HG03354 (cell line): ENCODE measurements around the gene CCDC70.
"Not testable (repeated sequence)": the region's sequence is repeated elsewhere in the genome, so short reads cannot be mapped to it uniquely, and the experiment has no call there.

ENCODE experiments used
- ATAC-seq: cut with Tn5 transposase; IDR thresholded peaks from one replicate; pipeline ENCODE4 v1.9.1; 2021; ENCODE audit warnings: mild to moderate bottlenecking; ENCODE audit not compliant: unreplicated experiment, poor library complexity, severe bottlenecking

CCDC70 gene

DNA sequence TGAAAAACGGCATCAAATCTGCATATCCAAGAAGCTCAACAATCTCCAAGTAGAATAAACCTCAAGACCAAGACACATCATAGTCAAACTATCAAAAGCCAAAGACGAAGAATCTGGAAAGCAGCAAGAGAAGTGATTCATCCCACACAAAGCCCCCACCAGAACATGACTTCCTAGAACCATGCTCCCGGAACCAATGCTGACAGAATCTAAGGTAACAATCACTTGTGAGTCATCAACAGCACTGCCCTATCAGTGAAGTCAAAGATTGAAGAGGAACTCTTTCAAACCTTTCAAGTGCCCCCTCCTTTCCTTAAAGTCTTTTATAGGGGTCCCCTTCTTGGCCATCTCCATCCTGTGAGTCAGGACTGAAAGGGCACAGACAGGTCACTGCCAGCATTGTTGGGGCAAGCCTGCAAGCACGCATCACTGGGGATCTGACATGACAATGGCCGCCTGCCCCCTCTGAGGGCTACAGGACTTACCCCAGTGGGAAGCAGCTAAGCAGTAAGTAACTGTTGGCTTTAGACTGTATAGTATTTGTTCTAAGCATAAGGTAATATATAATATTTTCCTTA lies at the start of gene CCDC70:
TSS of gene CCDC70 (plus strand) at position 247 of the 578 bp plus-strand sequence. CDS start 3,443 bp downstream, outside the sequence.
- ATAC-seq, result no peak

DNA sequence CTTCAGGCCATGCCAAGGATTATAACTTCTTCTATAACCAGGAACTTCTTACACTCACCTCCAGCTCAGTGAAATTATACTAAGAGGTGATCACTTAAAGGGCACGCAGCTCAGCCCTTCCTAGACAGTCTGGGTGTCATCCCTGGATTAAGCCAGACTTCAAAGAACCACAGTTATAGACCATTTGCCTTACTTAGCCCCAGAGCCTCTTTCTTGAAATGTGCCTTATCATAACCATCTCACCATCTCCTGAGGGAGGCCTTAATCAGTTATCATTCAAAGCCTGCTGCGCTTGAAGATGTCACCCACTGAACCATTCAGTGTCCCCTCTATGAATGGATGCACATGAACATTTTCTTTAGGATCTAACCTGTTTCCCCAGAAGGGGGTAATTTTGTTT lies 47.7 kb upstream of the CCDC70 start:
- no peak for ATAC-seq

DNA sequence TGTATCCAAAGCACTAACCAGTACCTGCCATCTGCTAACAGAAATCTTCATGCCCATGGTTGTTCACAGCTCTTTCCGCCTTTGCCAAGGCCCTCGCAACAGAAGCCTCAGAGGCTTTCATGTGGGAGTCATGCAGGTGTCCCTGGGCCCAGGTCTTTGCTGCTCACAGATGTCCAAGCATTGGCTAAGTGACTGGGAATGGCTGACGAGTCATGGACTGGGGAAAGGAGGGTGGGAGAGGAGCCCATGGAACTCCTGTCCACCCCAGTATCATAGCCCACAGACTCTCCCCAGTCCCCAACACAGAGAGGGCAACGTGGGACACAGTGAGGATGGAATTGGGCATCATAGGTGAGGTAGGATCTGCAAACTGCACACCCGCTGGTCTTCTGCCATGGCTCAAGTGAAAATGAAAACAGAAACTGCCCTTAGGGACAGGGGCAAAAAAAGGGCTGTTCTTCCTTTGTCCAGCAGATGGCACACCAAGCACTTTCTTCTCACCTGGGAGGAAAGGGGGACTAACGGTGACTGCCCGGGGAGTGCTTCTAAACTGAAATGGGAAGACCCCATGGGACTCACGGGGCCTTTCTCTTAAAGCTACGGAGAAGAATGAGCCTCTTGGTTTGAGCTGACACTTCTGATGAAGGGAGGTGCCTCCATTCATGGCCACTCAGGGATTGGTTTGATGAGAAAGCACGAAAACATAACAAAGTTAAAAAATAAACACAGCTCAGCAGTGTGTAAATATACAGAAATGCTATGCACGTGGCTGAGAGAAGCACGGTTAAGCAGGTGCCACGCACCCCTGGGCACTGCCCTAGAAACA lies 46.7 kb upstream of the CCDC70 start:
- peak; percentile 76 for ATAC-seq

DNA sequence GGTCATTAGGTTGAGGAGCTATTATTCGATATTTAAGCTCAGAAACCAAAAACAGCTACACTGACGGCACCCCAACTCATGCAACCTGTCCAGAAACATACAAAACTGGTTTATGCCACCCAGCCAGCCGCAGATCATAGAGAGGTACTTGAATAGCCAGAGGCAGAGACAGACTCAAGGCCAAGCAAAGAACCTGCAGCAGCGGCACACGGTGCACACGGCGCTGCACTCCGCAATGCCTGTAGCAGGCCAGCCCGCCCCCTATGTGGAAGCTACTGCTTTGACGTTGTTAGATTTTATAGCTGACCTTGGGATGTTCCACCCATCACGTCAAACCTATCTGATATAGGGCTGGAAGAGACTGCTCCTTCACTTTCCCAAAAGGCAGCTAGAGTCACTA lies 45.9 kb upstream of the CCDC70 start:
- no peak for ATAC-seq

DNA sequence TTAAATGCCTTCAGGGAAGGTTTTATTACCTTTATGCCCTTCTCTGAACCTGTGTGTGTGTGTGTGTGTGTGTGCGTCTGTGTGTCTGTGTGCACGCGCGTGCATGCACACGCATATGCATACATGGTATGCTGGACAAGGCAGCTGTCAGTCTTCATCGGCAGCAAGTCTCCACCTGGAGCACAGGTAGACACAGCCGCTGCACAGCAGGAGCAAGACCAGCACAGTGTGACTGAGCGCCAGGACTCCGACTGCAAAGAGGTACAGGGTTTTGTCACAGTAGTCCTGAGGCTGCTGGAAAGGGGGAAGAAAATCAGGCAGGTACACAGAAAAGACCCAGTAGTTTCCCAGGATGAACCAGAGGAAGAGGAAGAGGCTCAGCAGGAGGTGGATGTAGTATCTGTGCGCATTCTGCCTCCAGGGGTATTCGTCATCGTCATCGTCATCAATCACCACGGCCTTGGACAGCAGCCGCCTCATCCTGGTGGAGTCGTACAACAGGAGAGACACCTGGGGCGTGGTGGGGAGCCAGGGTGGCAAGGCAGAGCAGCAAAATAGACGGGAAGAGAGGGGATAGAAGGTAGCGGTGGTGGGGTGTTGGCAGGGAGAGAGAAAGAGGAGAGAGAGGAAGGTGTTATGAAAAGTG lies 45.0 kb upstream of the CCDC70 start:
- ATAC-seq, result no peak

DNA sequence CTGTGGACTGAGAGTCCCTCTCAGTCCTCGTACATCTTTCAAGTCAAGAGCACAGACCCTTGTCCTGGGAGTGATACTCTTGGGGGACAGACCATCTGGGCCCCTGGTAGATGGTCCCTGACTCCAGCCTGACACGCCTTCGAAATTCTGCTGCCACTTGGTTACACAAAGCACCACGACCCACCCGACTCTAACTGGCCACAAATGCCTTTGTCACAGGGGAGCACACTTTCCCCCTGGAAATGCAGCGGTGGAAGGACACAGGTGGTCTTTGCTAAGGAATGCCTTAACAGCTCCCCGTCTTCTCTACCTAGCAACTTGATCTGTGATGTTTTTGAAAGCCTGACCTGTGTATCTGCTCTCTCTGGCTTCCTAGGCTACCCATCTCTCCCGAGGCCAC lies 44.1 kb upstream of the CCDC70 start:
- no peak for ATAC-seq

DNA sequence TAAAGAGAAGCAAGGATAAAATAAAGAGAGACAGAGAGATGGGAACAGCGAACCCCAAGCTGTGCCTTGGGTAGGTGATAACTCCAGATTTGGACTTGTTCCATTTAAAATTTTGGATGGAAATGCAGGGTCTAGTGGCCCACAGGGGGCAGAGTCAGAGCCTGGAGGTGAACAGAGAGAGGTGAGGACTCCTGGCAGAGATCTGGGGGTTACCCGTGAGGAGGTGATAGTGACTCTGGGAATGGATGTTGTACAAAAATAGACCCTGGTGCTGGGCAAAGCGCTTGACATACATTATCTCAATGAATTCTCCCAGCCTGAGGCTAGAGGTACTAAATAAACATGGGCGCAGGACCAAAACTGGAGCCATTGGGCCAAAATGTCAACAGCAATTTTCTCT lies 43.5 kb upstream of the CCDC70 start:
- no peak for ATAC-seq

DNA sequence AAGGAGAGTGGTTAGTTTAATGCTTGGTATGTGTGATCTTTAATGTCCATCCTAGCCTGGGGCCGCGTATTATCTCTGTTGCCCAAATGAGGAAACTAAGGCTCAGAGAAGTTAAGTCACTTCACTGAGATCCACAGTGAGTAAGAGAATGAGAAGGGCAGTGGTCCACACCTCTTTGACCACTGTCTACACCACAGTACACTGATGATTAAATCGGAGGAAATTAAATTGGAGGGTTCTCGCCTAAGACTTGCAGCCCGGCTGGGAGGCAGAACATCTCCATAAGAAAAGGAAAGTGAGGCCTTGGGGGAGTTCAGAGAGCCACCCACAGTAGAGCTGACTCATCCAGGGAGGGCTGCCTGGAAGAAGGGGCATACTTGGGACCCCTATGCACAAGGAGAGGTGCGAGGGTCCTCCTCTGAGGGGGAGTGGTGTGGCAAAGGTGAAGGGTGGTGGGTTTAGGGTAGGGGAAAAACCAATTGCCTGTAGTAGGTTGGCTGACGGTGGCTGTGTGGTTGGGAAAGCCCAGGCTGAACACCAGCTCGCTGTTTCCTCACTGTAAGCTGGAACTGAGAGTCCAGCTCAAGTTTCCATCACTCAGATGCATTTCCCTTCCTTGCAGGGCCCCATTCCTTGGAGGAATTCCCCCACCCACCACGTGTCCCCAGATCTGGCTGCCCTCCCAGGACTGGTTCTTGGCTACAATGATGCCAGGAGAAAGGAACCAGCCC lies 42.8 kb upstream of the CCDC70 start:
- ATAC-seq, result no peak

DNA sequence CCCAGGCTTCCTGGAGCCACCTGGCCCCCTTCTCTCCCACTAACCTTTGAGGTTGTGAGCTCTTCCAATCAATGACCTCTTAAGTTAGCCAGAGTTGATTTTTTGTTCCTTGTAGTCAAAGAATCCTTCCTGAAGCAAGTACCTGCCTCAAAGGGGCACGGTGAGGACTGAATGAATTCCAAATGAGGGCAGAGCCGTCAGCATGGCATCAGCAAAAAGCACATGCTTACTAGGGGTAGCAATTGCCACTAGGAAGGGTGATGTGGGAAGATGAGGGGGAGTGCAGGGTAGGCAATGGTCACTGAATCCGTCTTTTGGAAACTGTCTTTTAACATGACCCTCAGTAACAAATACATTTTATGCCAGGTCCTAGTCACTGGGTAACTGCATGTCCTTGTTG lies 42.2 kb upstream of the CCDC70 start:
- no peak for ATAC-seq

DNA sequence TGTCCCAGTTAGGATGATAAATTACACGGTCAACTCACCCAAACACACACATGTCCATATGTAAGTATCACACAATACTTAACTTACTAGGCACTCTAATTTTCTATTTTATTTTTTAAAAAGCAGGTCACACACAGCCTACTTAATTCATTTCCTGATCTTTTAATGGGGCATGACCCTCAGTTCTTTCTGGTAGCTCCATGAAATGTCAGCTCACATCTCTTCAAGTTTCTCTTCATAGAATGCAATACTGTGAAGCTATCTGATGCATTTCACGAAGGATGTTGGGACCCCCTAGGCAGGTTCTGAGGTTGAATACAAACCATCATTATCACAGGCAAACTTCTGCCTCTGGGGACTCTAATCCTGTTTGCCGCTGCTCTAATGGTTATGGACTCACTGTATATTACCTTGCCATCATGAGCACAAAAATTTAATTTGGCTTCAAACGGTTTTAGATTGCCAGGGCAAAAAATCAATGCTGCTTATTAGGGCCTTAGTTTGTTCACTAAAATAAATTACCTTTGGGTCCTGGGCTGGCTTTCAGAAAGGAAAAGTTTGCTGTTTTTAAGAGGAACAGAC lies 41.7 kb upstream of the CCDC70 start:
- ATAC-seq, result no peak

DNA sequence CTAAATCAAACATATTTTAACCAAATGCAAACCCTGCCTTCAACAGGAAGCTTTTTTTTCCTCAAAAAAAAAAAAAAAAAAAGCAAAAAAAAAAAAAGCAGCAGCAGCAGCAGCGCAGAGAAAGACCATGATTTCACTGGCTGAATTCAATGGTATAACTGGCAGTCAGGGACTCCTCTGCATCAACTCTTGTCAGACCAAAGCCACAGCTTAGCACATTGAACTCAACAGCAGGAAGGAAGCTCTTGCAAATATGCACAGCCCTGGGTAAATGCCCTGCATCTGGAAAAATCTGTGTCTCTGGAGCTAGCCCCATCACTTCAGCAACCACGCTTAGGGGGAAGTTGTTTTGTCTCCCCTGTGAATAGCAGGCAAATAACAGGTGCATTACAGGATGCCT lies 40.2 kb upstream of the CCDC70 start:
- no peak for ATAC-seq

DNA sequence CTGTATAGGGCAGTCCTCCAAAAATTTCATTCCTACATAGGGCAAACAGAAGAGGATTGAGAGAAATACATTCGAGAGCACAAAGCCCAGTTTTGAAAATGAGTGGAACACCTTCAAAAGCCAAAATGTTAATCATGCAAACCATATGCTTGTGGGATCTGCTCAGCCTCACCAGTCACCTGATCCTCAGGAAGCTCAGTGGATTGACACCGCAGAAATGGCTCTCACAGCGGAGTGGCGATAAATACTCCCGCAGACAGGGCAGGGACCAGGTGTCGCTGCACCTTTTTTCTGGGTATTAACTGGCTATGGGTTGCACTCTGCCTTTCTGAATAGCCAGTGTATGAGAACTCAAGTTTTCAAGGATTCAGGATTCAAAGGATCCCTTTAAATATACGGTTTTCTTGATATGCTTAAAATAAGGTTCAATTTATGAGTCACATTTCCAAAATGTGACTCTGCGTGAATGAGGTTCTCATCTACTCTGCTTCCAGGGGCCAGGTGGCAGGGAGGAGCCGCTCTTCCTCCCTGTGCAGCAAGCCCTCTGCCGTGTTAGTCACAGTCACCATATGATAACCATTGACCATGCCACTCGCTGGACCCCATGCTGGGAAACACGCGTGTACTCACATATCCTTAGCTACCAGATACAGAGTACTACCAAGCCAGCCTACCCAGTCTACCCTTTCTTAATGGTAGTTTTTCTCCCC lies 39.5 kb upstream of the CCDC70 start:
- no peak for ATAC-seq

DNA sequence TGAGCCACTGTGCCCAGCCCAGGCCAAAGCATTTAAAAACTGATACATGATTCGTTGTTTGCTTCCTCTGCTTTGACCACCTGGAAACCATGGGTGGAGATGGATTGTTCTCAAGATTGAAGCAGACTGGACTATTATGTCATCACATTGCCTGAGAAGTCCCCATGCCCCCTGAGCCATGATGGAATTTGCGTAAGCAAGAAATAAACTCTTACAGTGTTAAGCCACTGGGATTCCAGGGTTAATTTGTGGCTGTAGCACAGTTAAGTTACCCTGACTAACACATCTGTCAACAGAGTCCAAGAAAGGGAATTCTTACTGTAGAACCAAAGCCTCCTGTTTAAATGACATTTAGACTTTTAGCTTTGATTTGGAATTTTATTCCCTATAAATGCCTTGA lies 38.4 kb upstream of the CCDC70 start:
- no peak for ATAC-seq

DNA sequence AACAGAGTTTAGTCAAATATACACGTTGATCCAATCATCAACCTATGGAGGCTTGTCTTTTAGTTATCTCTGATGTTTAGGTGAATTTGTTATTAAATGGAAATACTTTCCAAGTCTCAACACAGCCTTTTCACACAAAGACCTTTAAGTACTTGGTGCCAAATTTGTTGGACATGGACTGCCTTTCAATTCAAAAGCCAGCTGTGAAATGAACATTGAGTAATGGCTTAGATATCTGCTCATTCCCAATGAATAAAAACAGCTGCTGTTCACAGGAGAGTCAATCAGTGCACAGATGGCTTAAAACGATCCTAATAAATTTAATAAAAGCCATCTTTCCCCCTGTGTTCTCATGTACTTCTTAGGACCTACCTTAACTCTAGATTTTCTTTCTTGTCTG lies 37.9 kb upstream of the CCDC70 start:
- no peak for ATAC-seq

DNA sequence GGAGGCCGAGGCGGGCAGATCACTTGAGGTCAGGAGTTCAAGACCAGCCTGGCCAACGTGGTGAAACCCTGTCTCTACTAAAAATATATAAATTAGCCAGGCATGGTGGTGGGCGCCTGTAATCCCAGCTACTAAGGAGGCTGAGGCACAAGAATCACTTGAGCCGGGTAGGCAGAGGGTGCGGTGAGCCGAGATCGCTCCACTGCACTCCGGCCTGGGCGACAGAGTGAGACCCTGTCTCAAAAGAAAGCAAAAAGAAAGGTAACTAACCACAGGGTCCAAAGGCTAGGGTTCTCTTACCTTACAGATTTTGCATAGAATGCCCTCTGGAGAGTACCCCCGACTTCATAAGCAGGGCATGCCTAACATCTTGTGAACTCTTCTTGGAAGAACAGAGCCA lies 37.1 kb upstream of the CCDC70 start:
- ATAC-seq, result not testable (repeated sequence)

DNA sequence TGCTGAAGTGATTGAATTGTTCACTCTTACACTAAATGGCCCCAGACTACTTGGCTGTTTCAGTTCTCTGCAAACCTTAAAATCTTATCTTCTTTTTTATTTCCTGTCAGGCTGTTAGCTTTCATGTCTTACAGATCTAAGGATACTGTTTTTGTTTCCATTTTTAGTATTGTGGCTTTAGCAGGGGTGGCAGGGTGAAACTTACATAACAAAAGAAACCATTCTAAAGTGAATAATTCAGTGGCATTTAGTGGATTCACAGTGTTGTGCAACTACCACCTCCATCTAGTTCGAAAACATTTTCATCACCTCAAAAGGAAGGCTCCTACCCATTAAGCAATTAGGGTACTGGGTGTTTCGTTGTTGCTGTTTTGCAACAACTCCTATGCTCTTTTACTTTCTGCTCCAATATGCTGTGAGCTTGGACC lies 36.6 kb upstream of the CCDC70 start:
- ATAC-seq, result no peak

DNA sequence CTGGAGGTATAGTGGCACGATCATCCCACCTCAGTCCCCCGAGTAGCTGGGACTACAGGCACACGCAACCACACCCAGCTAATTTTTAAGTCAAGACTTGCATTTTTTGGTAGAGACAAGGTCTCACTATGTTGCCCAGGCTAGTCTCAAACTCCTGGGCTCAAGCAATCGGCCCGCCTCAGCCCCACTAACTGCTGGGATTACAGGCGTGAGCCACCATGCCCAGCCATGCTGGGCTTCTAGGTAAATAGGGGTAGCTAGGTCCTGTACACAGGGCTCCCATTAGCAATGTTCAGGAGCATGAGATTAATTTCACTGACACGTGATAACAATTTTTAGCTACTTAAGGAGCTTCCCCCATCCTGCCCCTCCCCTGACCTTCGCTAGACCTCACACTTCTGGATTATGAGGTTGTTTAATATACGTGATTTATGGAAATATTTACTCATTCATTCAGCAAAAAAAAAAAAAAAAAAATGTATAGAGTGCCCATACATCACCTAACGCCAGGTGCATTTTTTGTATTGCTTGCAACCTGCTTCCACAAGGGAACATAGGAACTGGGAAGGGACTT lies 36.0 kb upstream of the CCDC70 start:
- no peak for ATAC-seq

DNA sequence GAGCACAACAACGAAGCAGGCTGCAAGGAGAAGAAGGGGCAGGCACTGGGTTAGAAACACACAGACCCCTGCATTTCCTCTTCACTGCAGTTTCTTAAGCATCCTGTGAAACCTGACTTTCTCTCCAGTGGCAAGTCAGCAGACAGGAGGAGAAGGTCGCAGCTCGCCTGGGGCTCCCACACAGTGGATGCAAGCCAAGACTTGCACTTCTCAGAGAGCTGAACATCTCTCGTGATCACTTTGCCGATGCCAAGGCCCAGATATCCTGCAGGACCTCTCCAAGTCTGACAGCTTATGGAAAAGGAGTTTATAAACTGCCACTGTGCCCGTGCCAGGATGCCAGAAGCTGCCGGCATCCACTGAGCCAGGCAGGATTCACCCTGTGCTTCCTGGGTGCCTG lies 35.2 kb upstream of the CCDC70 start:
- ATAC-seq, result no peak

DNA sequence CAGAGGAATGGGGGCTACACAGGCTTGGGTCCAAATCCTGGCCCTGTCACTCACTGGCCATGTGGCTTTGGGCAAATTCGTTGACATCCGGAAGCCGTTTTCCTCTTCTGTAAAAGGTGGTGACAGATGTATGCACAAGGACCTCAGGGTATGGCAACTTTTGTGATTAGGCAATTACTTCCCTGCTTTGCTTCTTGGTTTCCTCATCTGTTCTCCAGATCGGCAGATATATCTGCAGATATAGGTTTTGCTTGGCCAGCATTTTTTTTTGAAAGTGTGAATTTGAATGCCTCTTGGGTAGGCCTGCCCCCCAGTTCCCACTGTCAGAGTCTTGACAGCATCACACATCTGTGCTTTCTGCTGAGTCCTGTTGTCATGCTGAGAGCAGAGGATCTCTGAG lies 34.5 kb upstream of the CCDC70 start:
- ATAC-seq, result no peak
